Measurements from ENCODE around the gene KRTAP10-9. TPM values are rescaled to one million over a fixed set of nuclear protein-coding genes. Genes with fewer than 3 reads are reported as not detected.
"Not testable (repeated sequence)": the region's sequence is repeated elsewhere in the genome, so short reads cannot be mapped to it uniquely, and the experiment has no call there.

KRTAP10-9 gene
- total RNA-seq, 2 donors from 2014 or later: not detected

GRCh38 chr21:44589094-44589493 is 37.8 kb upstream of the KRTAP10-9 start:
- Histone ChIP-seq H3K27ac (ENCODE audit: low read depth, low read length) (no peak overlapping the region), H3K36me3 (ENCODE audit: control insufficient read depth, insufficient read depth, low read length) (no peaks in the 10 kb centered on the region), H3K4me3 (ENCODE audit: low read length) (no peak overlapping the region), H3K9me3 (ENCODE audit: control insufficient read depth, low read length) (no peaks in the 10 kb centered on the region), H3K27me3 (ENCODE audit: control insufficient read depth, insufficient read depth, low read length, poor library complexity, severe bottlenecking) (no peaks in the 10 kb centered on the region), H3K4me1 (ENCODE audit: control insufficient read depth, insufficient read depth, low read length) (no peaks in the 10 kb centered on the region), H3K9ac (ENCODE audit: extremely low read depth, low read length, poor library complexity, severe bottlenecking) (no peak overlapping the region)
- Mint-ChIP-seq H3K4me1 (peaks cover 9% of the 10 kb centered on the region), H3K27ac (no peak overlapping the region), H3K36me3 (ENCODE audit: low read depth) (no peaks in the 10 kb centered on the region), H3K27me3 (ENCODE audit: insufficient read depth) (peaks cover 1% of the 10 kb centered on the region), H3K4me3 (no peak overlapping the region), H3K9me3 (peaks cover 6% of the 10 kb centered on the region)
- DNase-seq: no peak
- 83 to 94% methylated on average over 1 to 2 of the region's 2 CpGs for WGBS, 2 experiments (ENCODE audit: insufficient coverage in 1 of 2, insufficient read length in 1 of 2)
- TF ChIP-seq CTCF (conservative IDR thresholded peaks at IDR 0.05): no peak

- Histone ChIP-seq H3K27ac (ENCODE audit: low read depth, low read length) (no peak overlapping the region), H3K36me3 (ENCODE audit: control insufficient read depth, insufficient read depth, low read length) (no peaks in the 10 kb centered on the region), H3K9me3 (ENCODE audit: control insufficient read depth, low read length) (no peaks in the 10 kb centered on the region), H3K27me3 (ENCODE audit: control insufficient read depth, insufficient read depth, low read length, poor library complexity, severe bottlenecking) (no peaks in the 10 kb centered on the region), H3K4me3 (ENCODE audit: low read length) (no peak overlapping the region), H3K9ac (ENCODE audit: extremely low read depth, low read length, poor library complexity, severe bottlenecking) (no peak overlapping the region), H3K4me1 (ENCODE audit: control insufficient read depth, insufficient read depth, low read length) (no peaks in the 10 kb centered on the region)
- DNase-seq: peak; percentile 48
- Mint-ChIP-seq H3K9me3 (peaks cover 6% of the 10 kb centered on the region), H3K4me1 (peaks cover 9% of the 10 kb centered on the region), H3K4me3 (no peak overlapping the region), H3K27me3 (ENCODE audit: insufficient read depth) (peaks cover 1% of the 10 kb centered on the region), H3K27ac (no peak overlapping the region), H3K36me3 (ENCODE audit: low read depth) (no peaks in the 10 kb centered on the region)
- WGBS, 2 experiments (ENCODE audit: insufficient coverage in 1 of 2, insufficient read length in 1 of 2): 92 to 93% methylated on average over 19 to 24 of the region's 24 CpGs
- no peak for TF ChIP-seq CTCF (conservative IDR thresholded peaks at IDR 0.05)
Observed at GRCh38 chr21:44589586-44590305, 37.1 kb upstream of the KRTAP10-9 start.

- Mint-ChIP-seq H3K27me3 (ENCODE audit: insufficient read depth) (peaks cover 1% of the 10 kb centered on the region), H3K27ac (no peak overlapping the region), H3K36me3 (ENCODE audit: low read depth) (no peaks in the 10 kb centered on the region), H3K4me1 (peaks cover 9% of the 10 kb centered on the region), H3K9me3 (peaks cover 6% of the 10 kb centered on the region), H3K4me3 (no peak overlapping the region)
- H3K36me3 ChIP-seq (ENCODE audit: control insufficient read depth, insufficient read depth, low read length): no peaks in the 10 kb centered on the region
- H3K27me3 ChIP-seq (ENCODE audit: control insufficient read depth, insufficient read depth, low read length, poor library complexity, severe bottlenecking): no peaks in the 10 kb centered on the region
- H3K4me3 ChIP-seq (ENCODE audit: low read length): no peak overlapping the region
- no peak for TF ChIP-seq CTCF (conservative IDR thresholded peaks at IDR 0.05)
- H3K27ac ChIP-seq (ENCODE audit: low read depth, low read length): no peak overlapping the region
- H3K4me1 ChIP-seq (ENCODE audit: control insufficient read depth, insufficient read depth, low read length): no peaks in the 10 kb centered on the region
- H3K9ac ChIP-seq (ENCODE audit: extremely low read depth, low read length, poor library complexity, severe bottlenecking): no peak overlapping the region
- H3K9me3 ChIP-seq (ENCODE audit: control insufficient read depth, low read length): no peaks in the 10 kb centered on the region
- WGBS, 2 experiments (ENCODE audit: insufficient coverage in 1 of 2, insufficient read length in 1 of 2): 94 to 100% methylated on average over 1 to 10 of the region's 10 CpGs
- DNase-seq: no peak
Observed at GRCh38 chr21:44590311-44590721, 36.6 kb upstream of the KRTAP10-9 start.

GRCh38 chr21:44590897-44591800 is 35.7 kb upstream of the KRTAP10-9 start:
- not testable (repeated sequence) for H3K4me1 ChIP-seq (ENCODE audit: control insufficient read depth, insufficient read depth, low read length); H3K36me3 ChIP-seq (ENCODE audit: control insufficient read depth, insufficient read depth, low read length); H3K36me3 Mint-ChIP-seq (ENCODE audit: low read depth); H3K4me3 Mint-ChIP-seq; H3K27ac Mint-ChIP-seq; H3K27me3 ChIP-seq (ENCODE audit: control insufficient read depth, insufficient read depth, low read length, poor library complexity, severe bottlenecking); H3K4me1 Mint-ChIP-seq; H3K27ac ChIP-seq (ENCODE audit: low read depth, low read length); H3K9ac ChIP-seq (ENCODE audit: extremely low read depth, low read length, poor library complexity, severe bottlenecking); H3K9me3 ChIP-seq (ENCODE audit: control insufficient read depth, low read length); H3K4me3 ChIP-seq (ENCODE audit: low read length); H3K27me3 Mint-ChIP-seq (ENCODE audit: insufficient read depth); H3K9me3 Mint-ChIP-seq
- 91 to 96% methylated on average over 5 to 15 of the region's 19 CpGs for WGBS, 2 experiments (ENCODE audit: insufficient coverage in 1 of 2, insufficient read length in 1 of 2)
- DNase-seq: peak; percentile 39

GRCh38 chr21:44591801-44592130 is 35.1 kb upstream of the KRTAP10-9 start:
- not testable (repeated sequence) for DNase-seq; H3K4me3 ChIP-seq (ENCODE audit: low read length); H3K4me3 Mint-ChIP-seq; H3K27me3 Mint-ChIP-seq (ENCODE audit: insufficient read depth); H3K9me3 Mint-ChIP-seq; H3K27ac Mint-ChIP-seq; H3K27ac ChIP-seq (ENCODE audit: low read depth, low read length); H3K4me1 Mint-ChIP-seq; H3K9me3 ChIP-seq (ENCODE audit: control insufficient read depth, low read length); H3K36me3 Mint-ChIP-seq (ENCODE audit: low read depth); H3K9ac ChIP-seq (ENCODE audit: extremely low read depth, low read length, poor library complexity, severe bottlenecking); H3K4me1 ChIP-seq (ENCODE audit: control insufficient read depth, insufficient read depth, low read length); H3K27me3 ChIP-seq (ENCODE audit: control insufficient read depth, insufficient read depth, low read length, poor library complexity, severe bottlenecking); H3K36me3 ChIP-seq (ENCODE audit: control insufficient read depth, insufficient read depth, low read length)
- 100% methylated on average over 1 of the region's 4 CpGs; no CpG with 5 or more reads in 1 of the 2 experiments for whole genome bisulfite sequencing, 2 experiments (ENCODE audit: insufficient coverage in 1 of 2, insufficient read length in 1 of 2)

All from endodermal cell (in vitro differentiated cells).